Stimulated activated CD8-positive, alpha-beta memory T cell treated with anti-CD3 and anti-CD28 coated beads, Interleukin-7, amount 100 ng/mL, for 48 hours (primary cell): ENCODE data around the gene CAND2.
"Not testable (repeated sequence)": the region's sequence is repeated elsewhere in the genome, so short reads cannot be mapped to it uniquely, and the experiment has no call there.

Experiments
- DNase-seq, 2 donors: peaks; one replicate each; pipeline ENCODE4 v3.0.0-alpha.2; 2020; ENCODE audit warnings: low read depth in 1 of 2; ENCODE audit errors: extremely low read depth in 1 of 2

The CAND2 gene

GRCh38 chr3:12769761-12770160 lies 26.7 kb upstream of the CAND2 start:
- DNase-seq: no peak

- DNase-seq: no peak
Measured at GRCh38 chr3:12771236-12771635, 25.2 kb upstream of the CAND2 start.

- no peak for DNase-seq
Measured at GRCh38 chr3:12772462-12772861, 24.0 kb upstream of the CAND2 start.

GRCh38 chr3:12773030-12773709 lies 23.3 kb upstream of the CAND2 start:
- DNase-seq: no peak

GRCh38 chr3:12773710-12774086 lies 22.8 kb upstream of the CAND2 start:
- DNase-seq: no peak

- no peak for DNase-seq
Measured at GRCh38 chr3:12774619-12775018, 21.9 kb upstream of the CAND2 start.

GRCh38 chr3:12775226-12775625 lies 21.3 kb upstream of the CAND2 start:
- no peak for DNase-seq

GRCh38 chr3:12775970-12776369 lies 20.5 kb upstream of the CAND2 start:
- DNase-seq: not testable (repeated sequence)

GRCh38 chr3:12777171-12777570 lies 19.3 kb upstream of the CAND2 start:
- DNase-seq: no peak

GRCh38 chr3:12780751-12781150 lies 15.7 kb upstream of the CAND2 start:
- no peak for DNase-seq

GRCh38 chr3:12782172-12782815 lies 14.2 kb upstream of the CAND2 start:
- no peak for DNase-seq

- DNase-seq: no peak
Measured at GRCh38 chr3:12785096-12785495, 11.4 kb upstream of the CAND2 start.

GRCh38 chr3:12787346-12787745 lies 9.1 kb upstream of the CAND2 start:
- DNase-seq: peak; percentile 32 to 35

GRCh38 chr3:12787967-12788690 lies 8.4 kb upstream of the CAND2 start:
- DNase-seq: not testable (repeated sequence)

- DNase-seq: no peak
Measured at GRCh38 chr3:12791430-12791829, 5.0 kb upstream of the CAND2 start.

- no peak for DNase-seq
Measured at GRCh38 chr3:12793701-12794100, 2.8 kb upstream of the CAND2 start.

GRCh38 chr3:12797124-12797891 lies 828 bp downstream of the CAND2 start:
- DNase-seq: no peak

GRCh38 chr3:12797892-12798558 lies 1.5 kb downstream of the CAND2 start:
- DNase-seq: no peak

GRCh38 chr3:12798559-12799179 lies 2.2 kb downstream of the CAND2 start:
- DNase-seq: no peak
